TTC549 (cell line): ENCODE data around the gene GMEB1.
A peak's percentile ranks its signal among the peaks of the same experiment; 100 is the strongest.
"Not testable (repeated sequence)": the region's sequence is repeated elsewhere in the genome, so short reads cannot be mapped to it uniquely, and the experiment has no call there.

ENCODE experiments used
- FAIRE-seq: peaks from 2 replicates; lab custom pipeline; 2012; peaks lifted over from hg19 to GRCh38; lab: Jason Lieb, UNC

GMEB1 gene

GRCh38 chr1:28668191-28668955, at the start of gene GMEB1:
Gene GMEB1, plus strand, starts transcription at chr1:28668784. Its CDS starts 14,829 bp downstream, at chr1:28683613.
- no peak for FAIRE-seq

- no peak for FAIRE-seq
Observed at GRCh38 chr1:28631713-28632112, 36.9 kb upstream of the GMEB1 start.

- FAIRE-seq: no peak
Observed at GRCh38 chr1:28632560-28632959, 36.0 kb upstream of the GMEB1 start.

- no peak for FAIRE-seq
Observed at GRCh38 chr1:28640766-28641165, 27.8 kb upstream of the GMEB1 start.

GRCh38 chr1:28642056-28642846, 26.3 kb upstream of the GMEB1 start:
- no peak for FAIRE-seq

- no peak for FAIRE-seq
Observed at GRCh38 chr1:28642847-28643635, 25.5 kb upstream of the GMEB1 start, which contains the start of gene TAF12. Gene TAF12, minus strand, starts transcription at chr1:28643067. Its CDS starts 20,986 bp downstream, at chr1:28622081.

GRCh38 chr1:28644494-28644893, 24.1 kb upstream of the GMEB1 start:
- FAIRE-seq: no peak

- FAIRE-seq: not testable (repeated sequence)
Observed at GRCh38 chr1:28645406-28645805, 23.2 kb upstream of the GMEB1 start.

- no peak for FAIRE-seq
Observed at GRCh38 chr1:28646040-28646439, 22.5 kb upstream of the GMEB1 start.

GRCh38 chr1:28648008-28648473, 20.5 kb upstream of the GMEB1 start:
- peak; percentile 76 for FAIRE-seq

GRCh38 chr1:28648474-28649198, 19.9 kb upstream of the GMEB1 start, which contains the start of gene RNU11:
Gene RNU11, plus strand, starts transcription at chr1:28648600.
- FAIRE-seq: peak; percentile 71

- not testable (repeated sequence) for FAIRE-seq
Observed at GRCh38 chr1:28653063-28653462, 15.5 kb upstream of the GMEB1 start.

GRCh38 chr1:28653870-28654269, 14.7 kb upstream of the GMEB1 start:
- FAIRE-seq: not testable (repeated sequence)

- FAIRE-seq: not testable (repeated sequence)
Observed at GRCh38 chr1:28655448-28656311, 12.9 kb upstream of the GMEB1 start.

- FAIRE-seq: no peak
Observed at GRCh38 chr1:28656335-28656734, 12.2 kb upstream of the GMEB1 start.

GRCh38 chr1:28663871-28664470, 4.6 kb upstream of the GMEB1 start:
- FAIRE-seq: no peak

GRCh38 chr1:28666806-28667205, 1.8 kb upstream of the GMEB1 start:
- no peak for FAIRE-seq

GRCh38 chr1:28668956-28669723, 556 bp downstream of the GMEB1 start:
- FAIRE-seq: no peak

GRCh38 chr1:28671254-28671780, 2.7 kb downstream of the GMEB1 start:
- FAIRE-seq: no peak
